C4-2B (cell line): ENCODE results near the gene MUC5AC.
"Not testable (repeated sequence)": the region's sequence is repeated elsewhere in the genome, so short reads cannot be mapped to it uniquely, and the experiment has no call there.

Source experiments
- H3K27ac ChIP-seq: fragments of 450-650 bp; 2 replicates; pipeline ENCODE4 v1.5.1; 2017
- CTCF ChIP-seq: fragments of 450-650 bp; conservative IDR thresholded peaks from 2 replicates; pipeline ENCODE4 v1.5.1; 2017; ENCODE audit warnings: mild to moderate bottlenecking
- ZFX ChIP-seq: fragments of 450-650 bp; IDR thresholded peaks from 2 replicates; pipeline ENCODE4 v1.6.1; 2017

Gene MUC5AC

GRCh38 chr11:1158681-1159487 is 1.1 kb downstream of the MUC5AC start:
- TF ChIP-seq CTCF (no peak), ZFX (no peak)
- no peak overlapping the region for H3K27ac ChIP-seq

GRCh38 chr11:1159488-1160220 is 1.9 kb downstream of the MUC5AC start:
- H3K27ac ChIP-seq = not testable (repeated sequence)

GRCh38 chr11:1160231-1161101 is 2.7 kb downstream of the MUC5AC start:
- no peak for TF ChIP-seq CTCF
- no peak for TF ChIP-seq ZFX

GRCh38 chr11:1161410-1162137 is 3.8 kb downstream of the MUC5AC start:
- H3K27ac ChIP-seq = no peak overlapping the region
- no peak for TF ChIP-seq ZFX
- no peak for TF ChIP-seq CTCF

More at GRCh38 chr11:1160231-1161101, 2.7 kb downstream of the MUC5AC start:
- H3K27ac ChIP-seq = no peak overlapping the region

GRCh38 chr11:1162138-1162475 is 4.4 kb downstream of the MUC5AC start:
- TF ChIP-seq CTCF = no peak
- no peak for TF ChIP-seq ZFX
- H3K27ac ChIP-seq = no peak overlapping the region

GRCh38 chr11:1162491-1163311 is 4.9 kb downstream of the MUC5AC start:
- no peak for TF ChIP-seq CTCF
- TF ChIP-seq ZFX = no peak
- no peak overlapping the region for H3K27ac ChIP-seq
